HCT116 (cell line): Measurements from ENCODE around the gene SLC66A2. TPM values are rescaled to one million over a fixed set of nuclear protein-coding genes. Genes with fewer than 3 reads are reported as not detected.

Experiments
- ATAC-seq: fragments of 200-7000 bp; cut with Tn5 transposase; 2 replicates; pipeline ENCODE4 v1.9.1; 2020; ENCODE audit warnings: mild to moderate bottlenecking, moderate library complexity
- BruUV-seq: library from RNA; stranded (reverse); fragments of 400-500 nt; replicated peaks from 2 replicates; lab custom pipeline; 2021; lab: Mats Ljungman, UMichigan
- CTCF ChIA-PET: fragments of 300-600 bp; sonication (Branson Sonifier 250); formaldehyde crosslinking; loops from one replicate; lab custom pipeline; 2021; ENCODE audit warnings: antibody characterized with exemption; lab: Charles Lee
- POLR2A ChIA-PET: fragments of 300-600, 350-600 bp; sonication (Branson Sonifier 250); formaldehyde crosslinking; loops from one replicate; lab custom pipeline; 2021; ENCODE audit warnings: antibody characterized with exemption; lab: Charles Lee
- RAD21 ChIA-PET, 2 experiments: fragments of 300-600 bp; sonication (Branson Sonifier 250); formaldehyde crosslinking; loops; one replicate each; lab custom pipeline; 2023; ENCODE audit warnings: low total read pairs in 2 of 2; ENCODE audit not compliant: uncharacterized antibody in 2 of 2, unreplicated experiment in 2 of 2, low non-redundant PET in 1 of 2; lab: Charles Lee
- DNase-seq: peaks from one replicate; pipeline ENCODE4 v3.0.0-alpha.2; 2010; ENCODE audit warnings: low read depth, low spot score
- H2AFZ ChIP-seq: fragments of 200-600 bp; shearing (Covaris generic), sonication (generic); 2 replicates; pipeline ENCODE4 v1.6.1; 2017; ENCODE audit warnings: low read depth, mixed run types, mixed read lengths, antibody characterized with exemption, low read length; ENCODE audit not compliant: poor library complexity, severe bottlenecking
- H3K27ac ChIP-seq: 2 replicates; pipeline ENCODE4 v1.5.1; 2012; ENCODE audit warnings: low read depth, low read length
- H3K27me3 ChIP-seq: fragments of 200-600 bp; sonication (generic); 2 replicates; pipeline ENCODE4 v1.6.1; 2016; ENCODE audit warnings: mixed run types, low read length, mixed read lengths; ENCODE audit not compliant: insufficient read depth
- H3K36me3 ChIP-seq, 2 experiments: fragments of 200-500 bp in 1 of 2; fragments of 200-600 bp in 1 of 2; sonication (Bioruptor generic) in 1 of 2; sonication (generic) in 1 of 2; 2 replicates each; pipeline versions ENCODE4 v1.5.1 to v1.6.1; 2014 to 2016; ENCODE audit warnings: low read length in 2 of 2, inconsistent platforms in 1 of 2, mixed read lengths in 1 of 2, mixed run types in 1 of 2; ENCODE audit not compliant: insufficient read depth in 2 of 2, control insufficient read depth in 1 of 2
- H3K4me1 ChIP-seq, 2 experiments: fragments of 200-600 bp in 1 of 2; sonication (generic) in 1 of 2; 2 replicates each; pipeline versions ENCODE4 v1.5.1 to v1.6.1; 2012 to 2017; ENCODE audit warnings: low read length in 2 of 2, inconsistent platforms in 1 of 2, mild to moderate bottlenecking in 1 of 2, mixed read lengths in 1 of 2, mixed run types in 1 of 2, moderate library complexity in 1 of 2; ENCODE audit not compliant: insufficient read depth in 2 of 2, control insufficient read depth in 1 of 2
- H3K4me2 ChIP-seq: fragments of 200-600 bp; sonication (generic); 2 replicates; pipeline ENCODE4 v1.6.1; 2017; ENCODE audit warnings: mixed run types, low read length, mixed read lengths
- H3K4me3 ChIP-seq, 2 experiments: fragments of 200-600 bp in 1 of 2; sonication (generic) in 1 of 2; replicated peaks in 1 of 2; 2 replicates each; pipeline ENCODE4 v1.5.1; 2011 to 2016; ENCODE audit warnings: low read length in 2 of 2, control low read depth in 1 of 2, low read depth in 1 of 2, mild to moderate bottlenecking in 1 of 2, mixed read lengths in 1 of 2, mixed run types in 1 of 2
- H3K79me2 ChIP-seq: fragments of 200-600 bp; sonication (generic); 2 replicates; pipeline ENCODE4 v1.6.1; 2017; ENCODE audit warnings: mild to moderate bottlenecking, mixed run types, low read length, moderate library complexity, mixed read lengths; ENCODE audit not compliant: insufficient read depth
- H3K9ac ChIP-seq: fragments of 200-600 bp; sonication (generic); 2 replicates; pipeline ENCODE4 v1.6.1; 2016; ENCODE audit warnings: low read length, mixed read lengths
- H3K9me2 ChIP-seq: fragments of 200-600 bp; sonication (generic), shearing (Covaris generic); 2 replicates; pipeline ENCODE4 v1.6.1; 2017; ENCODE audit warnings: mixed run types, mild to moderate bottlenecking, moderate library complexity; ENCODE audit not compliant: insufficient read depth
- H3K9me3 ChIP-seq, 2 experiments: fragments of 200-500 bp in 1 of 2; fragments of 200-600 bp in 1 of 2; sonication (Bioruptor generic) in 1 of 2; sonication (generic) in 1 of 2; 2 replicates each; pipeline ENCODE4 v1.6.1; 2014 to 2017; ENCODE audit warnings: low read length in 2 of 2, mixed read lengths in 2 of 2, inconsistent platforms in 1 of 2, low read depth in 1 of 2, mild to moderate bottlenecking in 1 of 2, mixed run types in 1 of 2, moderate library complexity in 1 of 2; ENCODE audit not compliant: control insufficient read depth in 1 of 2, insufficient read depth in 1 of 2
- H4K20me1 ChIP-seq: fragments of 200-600 bp; sonication (generic), shearing (Covaris generic); 2 replicates; pipeline ENCODE4 v1.6.1; 2017; ENCODE audit warnings: mixed run types, mild to moderate bottlenecking, moderate library complexity; ENCODE audit not compliant: insufficient read depth
- ATF3 ChIP-seq: IDR thresholded peaks from 2 replicates; pipeline ENCODE4 v1.6.1; 2012
- CBX3 ChIP-seq: IDR thresholded peaks from 2 replicates; pipeline ENCODE4 v1.6.1; 2012; ENCODE audit warnings: low read depth
- CEBPB ChIP-seq: IDR thresholded peaks from 2 replicates; pipeline ENCODE4 v1.6.1; 2012; ENCODE audit warnings: low read depth
- CTCF ChIP-seq, 3 experiments: fragments of 200-600 bp in 1 of 3; sonication (generic) in 1 of 3; IDR thresholded peaks in 2 of 3; conservative IDR thresholded peaks in 1 of 3; 2 replicates each; pipeline ENCODE4 v1.5.1; 2012 to 2017; ENCODE audit warnings: low read depth in 2 of 3, low read length in 2 of 3, antibody characterized with exemption in 1 of 3, borderline replicate concordance in 1 of 3, control low read depth in 1 of 3, mild to moderate bottlenecking in 1 of 3, mixed read lengths in 1 of 3, mixed run types in 1 of 3, moderate library complexity in 1 of 3; ENCODE audit not compliant: insufficient read depth in 1 of 3
- ELF1 ChIP-seq: IDR thresholded peaks from 2 replicates; pipeline ENCODE4 v1.6.1; 2012; ENCODE audit warnings: low read depth, borderline replicate concordance
- EZH2 ChIP-seq: fragments of 200-600 bp; sonication (generic); IDR thresholded peaks from 2 replicates; pipeline ENCODE4 v1.6.1; 2017; ENCODE audit warnings: antibody characterized with exemption, mixed run types
- FOSL1 ChIP-seq: IDR thresholded peaks from 2 replicates; pipeline ENCODE4 v1.6.1; 2012; ENCODE audit warnings: low read depth
- JUND ChIP-seq: IDR thresholded peaks from 2 replicates; pipeline ENCODE4 v1.6.1; 2012
- MAX ChIP-seq: IDR thresholded peaks from 2 replicates; pipeline ENCODE4 v1.6.1; 2012
- POLR2AphosphoS5 ChIP-seq: IDR thresholded peaks from 2 replicates; pipeline ENCODE4 v1.6.1; 2011; ENCODE audit warnings: mild to moderate bottlenecking, low read depth, low read length, moderate library complexity
- RAD21 ChIP-seq: IDR thresholded peaks from 2 replicates; pipeline ENCODE4 v1.6.1; 2012; ENCODE audit warnings: low read depth, mild to moderate bottlenecking
- SIN3A ChIP-seq: IDR thresholded peaks from 2 replicates; pipeline ENCODE4 v1.6.1; 2012; ENCODE audit warnings: low read depth
- SP1 ChIP-seq: IDR thresholded peaks from 2 replicates; pipeline ENCODE4 v1.6.1; 2012; ENCODE audit warnings: low read depth
- YY1 ChIP-seq: IDR thresholded peaks from 2 replicates; pipeline ENCODE4 v1.6.1; 2011; ENCODE audit warnings: low read length, low read depth, moderate library complexity, mild to moderate bottlenecking; ENCODE audit not compliant: insufficient replicate concordance; ENCODE audit errors: extremely low read depth
- ZNF274 ChIP-seq: fragments of 200-500 bp; sonication (Bioruptor generic); IDR thresholded peaks from 2 replicates; pipeline ENCODE4 v1.6.1; 2014; ENCODE audit warnings: mild to moderate bottlenecking, low read depth, low read length, inconsistent platforms
- intact Hi-C: fragments of 100-400 bp; cut with micrococcal nuclease; formaldehyde crosslinking; loops from 2 replicates; pipeline ENCODE4 v1.10.0; 2022
- total RNA-seq: library from RNA; stranded (reverse); gene quantifications from one replicate; pipeline ENCODE4 v1.2.1, GENCODE V29; 2021; ENCODE audit not compliant: unreplicated experiment

Gene SLC66A2
- total RNA-seq, 1 experiment from 2014 or later, result 44.9 TPM

- CTCF ChIA-PET, result no interaction called here
- Histone ChIP-seq H4K20me1 (no peaks in the 10 kb centered on the region), H3K27ac (no peak overlapping the region), H3K36me3 (no peaks in the 10 kb centered on the region), H3K4me2 (no peak overlapping the region), H3K9ac (no peak overlapping the region), H3K9me2 (no peaks in the 10 kb centered on the region), H3K4me1 (no peaks in the 10 kb centered on the region; a peak in 1 of 4 replicates), H3K79me2 (no peaks in the 10 kb centered on the region), H3K9me3 (no peaks in the 10 kb centered on the region), H2AFZ (no peak overlapping the region), H3K27me3 (no peaks in the 10 kb centered on the region), H3K4me3 (no peak overlapping the region)
- no peak for ATAC-seq
- DNase-seq, result no peak
- POLR2A ChIA-PET, result no interaction called here
- intact Hi-C loops, result no loop called here
- no TSS peak for BruUV-seq
- RAD21 ChIA-PET, result no interaction called here
- no peak for TF ChIP-seq ZNF274
- TF ChIP-seq FOSL1, result no peak
- no peak for TF ChIP-seq JUND
- no peak for TF ChIP-seq CBX3
- no peak for TF ChIP-seq CEBPB
- TF ChIP-seq EZH2, result no peak
- TF ChIP-seq SP1, result no peak
- no peak for TF ChIP-seq SIN3A
- no peak for TF ChIP-seq YY1
- TF ChIP-seq MAX, result no peak
- no peak for TF ChIP-seq ELF1
- no peak for TF ChIP-seq CTCF (IDR thresholded peaks at IDR 0.05 in 2 of 3, conservative IDR thresholded peaks at IDR 0.05 in 1 of 3; ENCODE audit: borderline replicate concordance in 1 of 3, insufficient read depth in 1 of 3, low read depth in 2 of 3, low read length in 2 of 3)
- no peak for TF ChIP-seq RAD21
- no peak for TF ChIP-seq ATF3
- TF ChIP-seq POLR2AphosphoS5, result no peak
Observed at GRCh38 chr18:79852561-79853302, 98.7 kb downstream of the SLC66A2 start.

Other genes starting within 250 kb of the SLC66A2 start
- gene KCNG2, start 153.7 kb downstream of the SLC66A2 start, total RNA-seq, result not detected
- gene HSBP1L1, start 13.0 kb upstream of the SLC66A2 start, total RNA-seq, result 41.4 TPM
- 178 TPM for gene TXNL4A, start 36.9 kb upstream of the SLC66A2 start, total RNA-seq
- 45.3 TPM for gene RBFA, start 82.8 kb upstream of the SLC66A2 start, total RNA-seq
- gene ADNP2, start 157.6 kb upstream of the SLC66A2 start, total RNA-seq, result 45.4 TPM